Measurements from ENCODE around the gene HOMER3.

Gene HOMER3

GRCh38 chr19:18940769-18941627, at the start of gene HOMER3:
Gene HOMER3 (minus strand): TSS chr19:18941217. CDS start chr19:18938982, 2,235 bp downstream.
- DNase-seq = peak; percentile 76

- no peak for DNase-seq
These were observed 49.2 kb upstream of the HOMER3 start for GRCh38 chr19:18990128-18990708.

- DNase-seq = no peak
These were observed 48.3 kb upstream of the HOMER3 start for GRCh38 chr19:18989316-18989715.

GRCh38 chr19:18987456-18987855, 46.4 kb upstream of the HOMER3 start:
- DNase-seq = no peak

GRCh38 chr19:18985257-18985656, 44.2 kb upstream of the HOMER3 start:
- DNase-seq = no peak

GRCh38 chr19:18984251-18984650, 43.2 kb upstream of the HOMER3 start:
- no peak for DNase-seq

GRCh38 chr19:18982669-18983068, 41.7 kb upstream of the HOMER3 start:
- no peak for DNase-seq

- no peak for DNase-seq
These were observed 39.5 kb upstream of the HOMER3 start for GRCh38 chr19:18980432-18981020.

GRCh38 chr19:18978616-18979015, 37.6 kb upstream of the HOMER3 start:
- no peak for DNase-seq

- DNase-seq = no peak
These were observed 34.9 kb upstream of the HOMER3 start for GRCh38 chr19:18975869-18976268.

GRCh38 chr19:18975011-18975410, 34.0 kb upstream of the HOMER3 start:
- DNase-seq = no peak

- DNase-seq = no peak
These were observed 31.8 kb upstream of the HOMER3 start for GRCh38 chr19:18972851-18973250.

GRCh38 chr19:18972301-18972811, 31.3 kb upstream of the HOMER3 start:
- DNase-seq = no peak

- no peak for DNase-seq
These were observed 29.1 kb upstream of the HOMER3 start for GRCh38 chr19:18969931-18970659.

GRCh38 chr19:18967358-18968146, 26.5 kb upstream of the HOMER3 start:
- DNase-seq = no peak

- DNase-seq = no peak
These were observed 25.3 kb upstream of the HOMER3 start for GRCh38 chr19:18966307-18966706.

- no peak for DNase-seq
These were observed 23.1 kb upstream of the HOMER3 start for GRCh38 chr19:18964121-18964520.

- no peak for DNase-seq
These were observed 21.0 kb upstream of the HOMER3 start for GRCh38 chr19:18961767-18962620.

GRCh38 chr19:18960370-18960769, 19.4 kb upstream of the HOMER3 start:
- DNase-seq = no peak

GRCh38 chr19:18955042-18955441, 14.0 kb upstream of the HOMER3 start:
- no peak for DNase-seq

- DNase-seq = no peak
These were observed 13.1 kb upstream of the HOMER3 start for GRCh38 chr19:18954094-18954493.
